ENCODE data around the gene CALML3.

GRCh38 chr10:5530412-5530806 is 5.6 kb downstream of the CALML3 start:
- TF ChIP-seq, protein P1, sequence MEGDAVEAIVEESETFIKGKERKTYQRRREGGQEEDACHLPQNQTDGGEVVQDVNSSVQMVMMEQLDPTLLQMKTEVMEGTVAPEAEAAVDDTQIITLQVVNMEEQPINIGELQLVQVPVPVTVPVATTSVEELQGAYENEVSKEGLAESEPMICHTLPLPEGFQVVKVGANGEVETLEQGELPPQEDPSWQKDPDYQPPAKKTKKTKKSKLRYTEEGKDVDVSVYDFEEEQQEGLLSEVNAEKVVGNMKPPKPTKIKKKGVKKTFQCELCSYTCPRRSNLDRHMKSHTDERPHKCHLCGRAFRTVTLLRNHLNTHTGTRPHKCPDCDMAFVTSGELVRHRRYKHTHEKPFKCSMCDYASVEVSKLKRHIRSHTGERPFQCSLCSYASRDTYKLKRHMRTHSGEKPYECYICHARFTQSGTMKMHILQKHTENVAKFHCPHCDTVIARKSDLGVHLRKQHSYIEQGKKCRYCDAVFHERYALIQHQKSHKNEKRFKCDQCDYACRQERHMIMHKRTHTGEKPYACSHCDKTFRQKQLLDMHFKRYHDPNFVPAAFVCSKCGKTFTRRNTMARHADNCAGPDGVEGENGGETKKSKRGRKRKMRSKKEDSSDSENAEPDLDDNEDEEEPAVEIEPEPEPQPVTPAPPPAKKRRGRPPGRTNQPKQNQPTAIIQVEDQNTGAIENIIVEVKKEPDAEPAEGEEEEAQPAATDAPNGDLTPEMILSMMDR (IDR thresholded peaks at IDR 0.05) = no peak
- TF ChIP-seq POLR2A (IDR thresholded peaks at IDR 0.05) = no peak
